Activated CD8-positive, alpha-beta memory T cell treated with anti-CD3 and anti-CD28 coated beads, Interleukin-2, amount 10 ng/mL, durations not matched to agents 7 days and 5 days (primary cell): ENCODE results near the gene ASPM. TPM values are rescaled to one million over a fixed set of nuclear protein-coding genes. Genes with fewer than 3 reads are reported as not detected.

Experiments used
- ATAC-seq: fragments of 150-1000 bp; cut with Tn5 transposase; one replicate; pipeline ENCODE4 v1.10.0; 2021; ENCODE audit warnings: moderate library complexity
- CTCF ChIA-PET: fragments of 350-600 bp; sonication (Branson Sonifier 250); formaldehyde crosslinking; loops from one replicate; lab custom pipeline; 2021; ENCODE audit warnings: antibody characterized with exemption; lab: Charles Lee
- DNase-seq: peaks from one replicate; pipeline ENCODE4 v3.0.0-alpha.2; 2020
- H3K27ac Mint-ChIP-seq: one replicate; pipeline ENCODE4 v1.8.0; 2021; ENCODE audit warnings: mild to moderate bottlenecking, mixed read lengths
- H3K27me3 Mint-ChIP-seq: one replicate; pipeline ENCODE4 v1.8.0; 2021; ENCODE audit warnings: mixed read lengths
- H3K36me3 Mint-ChIP-seq: one replicate; pipeline ENCODE4 v1.8.0; 2021; ENCODE audit warnings: mild to moderate bottlenecking, mixed read lengths
- H3K4me1 Mint-ChIP-seq: one replicate; pipeline ENCODE4 v1.8.0; 2021; ENCODE audit warnings: mixed read lengths
- H3K4me3 Mint-ChIP-seq: one replicate; pipeline ENCODE4 v1.8.0; 2021; ENCODE audit warnings: mild to moderate bottlenecking, moderate library complexity, mixed read lengths
- H3K9me3 Mint-ChIP-seq: one replicate; pipeline ENCODE4 v1.8.0; 2022; ENCODE audit warnings: low read depth, mixed read lengths
- total RNA-seq, 2 experiments: library from RNA; stranded (reverse); gene quantifications; one replicate each; pipeline ENCODE4 v1.2.3, GENCODE V29; 2021

The ASPM gene
- total RNA-seq, 2 experiments from 2014 or later: 73.8 to 91.3 TPM

DNA sequence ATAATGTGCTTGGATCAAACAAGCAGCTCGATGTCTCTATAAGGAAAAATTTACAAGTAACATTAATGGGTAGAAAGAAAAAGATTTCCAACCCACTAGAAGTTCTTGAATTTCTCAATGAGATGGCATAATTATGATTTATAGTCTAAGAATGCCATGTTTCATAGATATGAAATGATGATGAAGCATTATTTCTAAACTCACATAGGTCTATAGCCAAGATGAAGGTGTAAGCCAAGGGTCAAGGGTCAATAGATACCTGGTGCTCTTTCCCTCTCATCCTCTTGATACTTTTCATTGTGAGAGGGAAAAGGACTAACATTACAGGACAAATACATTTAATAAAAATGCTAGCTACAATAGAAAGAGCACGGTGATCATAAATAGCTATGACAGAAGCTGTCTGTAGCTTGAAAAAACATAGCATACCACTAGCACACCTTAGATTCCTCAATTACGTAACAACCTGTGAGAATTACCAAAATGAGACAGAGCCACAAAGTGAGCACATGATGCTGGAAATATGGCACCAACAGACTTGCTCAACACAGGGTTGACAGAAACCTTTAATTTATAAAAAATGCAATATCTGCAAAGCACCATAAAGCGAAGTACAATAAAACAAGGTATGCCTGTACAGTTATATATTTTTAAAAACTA, 53.1 kb downstream of the ASPM start:
- H3K4me3 Mint-ChIP-seq: no peak overlapping the region
- no peak overlapping the region for H3K27ac Mint-ChIP-seq
- CTCF ChIA-PET: no interaction called here
- peaks cover 57% of the 10 kb centered on the region for H3K36me3 Mint-ChIP-seq
- no peaks in the 10 kb centered on the region for H3K4me1 Mint-ChIP-seq
- no peaks in the 10 kb centered on the region for H3K27me3 Mint-ChIP-seq
- ATAC-seq: no peak
- H3K9me3 Mint-ChIP-seq: no peaks in the 10 kb centered on the region
- no peak for DNase-seq

DNA sequence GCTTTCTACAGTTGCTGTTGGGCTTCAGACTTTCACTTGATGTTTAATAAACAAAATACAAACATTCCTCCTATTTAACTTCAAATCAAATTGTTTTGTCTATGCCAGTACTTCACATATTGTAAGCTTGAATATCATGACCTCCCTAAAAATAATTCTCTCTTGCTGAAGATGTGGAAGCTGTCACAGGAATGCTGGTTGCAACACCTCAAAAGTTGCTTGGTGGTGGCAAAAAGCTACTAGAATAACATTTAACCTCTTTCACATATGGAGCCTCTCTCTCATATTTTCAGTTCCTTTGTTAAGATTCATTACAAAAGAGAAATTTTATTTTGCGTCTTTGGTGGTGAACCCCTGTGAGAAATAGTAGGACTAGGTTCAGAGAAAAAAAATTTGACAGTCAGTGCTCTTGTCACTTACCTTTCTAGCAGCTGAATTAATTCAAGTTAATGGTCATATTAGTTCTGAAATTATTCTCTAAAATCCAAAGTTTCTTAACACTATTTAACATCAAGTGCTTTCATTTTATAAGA, 53.9 kb downstream of the ASPM start:
- CTCF ChIA-PET: no interaction called here
- Mint-ChIP-seq H3K27me3 (no peaks in the 10 kb centered on the region), H3K4me1 (no peaks in the 10 kb centered on the region), H3K36me3 (peaks cover 60% of the 10 kb centered on the region), H3K9me3 (no peaks in the 10 kb centered on the region), H3K27ac (no peak overlapping the region), H3K4me3 (no peak overlapping the region)
- DNase-seq (no peak), ATAC-seq (no peak)

DNA sequence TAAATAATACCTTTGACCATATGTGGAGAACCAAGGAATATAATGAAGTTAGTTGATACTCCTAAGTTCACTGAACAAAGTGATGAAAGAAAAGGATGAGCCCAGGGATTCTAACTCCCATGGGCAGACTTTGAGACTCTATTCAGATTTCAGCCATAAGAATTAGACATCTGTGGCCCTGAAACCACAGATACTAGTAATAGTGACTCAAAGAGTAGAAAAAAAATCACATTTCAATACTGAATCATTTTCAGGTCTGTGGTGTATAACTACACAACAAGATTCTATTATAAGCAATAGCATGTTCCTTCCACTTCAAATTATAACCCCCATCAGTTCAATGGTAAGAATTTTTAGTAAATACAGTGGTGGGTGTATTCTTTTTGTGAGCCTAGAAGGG, 63.0 kb downstream of the ASPM start:
- no peaks in the 10 kb centered on the region for H3K4me1 Mint-ChIP-seq
- no peak for ATAC-seq
- H3K9me3 Mint-ChIP-seq: peaks cover 9% of the 10 kb centered on the region
- no peak overlapping the region for H3K4me3 Mint-ChIP-seq
- DNase-seq: no peak
- H3K27me3 Mint-ChIP-seq: peaks cover 2% of the 10 kb centered on the region
- peaks cover 61% of the 10 kb centered on the region for H3K36me3 Mint-ChIP-seq
- CTCF ChIA-PET: no interaction called here
- H3K27ac Mint-ChIP-seq: no peak overlapping the region

DNA sequence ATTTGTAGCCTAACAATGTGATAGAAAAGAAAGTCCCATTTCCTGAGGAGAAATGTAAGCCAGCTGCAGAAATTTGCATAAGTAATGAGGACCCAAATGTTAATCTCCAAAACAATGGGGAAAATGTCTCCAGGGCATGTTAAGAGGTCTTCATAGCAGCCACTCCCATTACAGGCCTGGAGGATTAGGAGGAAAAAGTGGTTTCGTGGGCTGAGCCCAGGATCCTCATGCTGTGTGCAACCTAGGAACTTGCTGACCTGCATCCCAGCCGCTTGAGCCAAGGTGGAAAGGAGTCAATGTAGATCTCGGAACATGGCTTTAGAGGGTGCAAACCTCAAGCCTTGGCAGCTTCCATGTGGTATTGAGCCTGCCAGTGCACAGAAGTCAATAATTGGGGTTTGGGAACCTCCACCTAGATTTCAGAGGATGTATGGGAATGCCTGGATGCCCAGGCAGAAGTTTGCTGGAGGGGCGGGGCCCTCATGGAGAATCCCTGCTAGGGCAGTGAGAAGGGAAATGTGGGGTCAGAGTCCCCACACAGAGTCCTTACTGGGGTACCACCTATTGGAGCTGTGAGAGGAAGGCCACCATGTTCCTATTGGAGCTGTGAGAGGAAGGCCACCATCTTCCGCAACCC, 65.2 kb downstream of the ASPM start:
- Mint-ChIP-seq H3K9me3 (peaks cover 9% of the 10 kb centered on the region), H3K36me3 (peaks cover 53% of the 10 kb centered on the region), H3K27ac (no peak overlapping the region), H3K27me3 (peaks cover 6% of the 10 kb centered on the region), H3K4me1 (no peaks in the 10 kb centered on the region), H3K4me3 (no peak overlapping the region)
- ATAC-seq: no peak
- no peak for DNase-seq
- CTCF ChIA-PET: interaction anchor here (0.8 kb wide), 1 partner anchor 10 kb away, joined by 3 read pairs; no protein-coding TSS in a partner anchor

DNA sequence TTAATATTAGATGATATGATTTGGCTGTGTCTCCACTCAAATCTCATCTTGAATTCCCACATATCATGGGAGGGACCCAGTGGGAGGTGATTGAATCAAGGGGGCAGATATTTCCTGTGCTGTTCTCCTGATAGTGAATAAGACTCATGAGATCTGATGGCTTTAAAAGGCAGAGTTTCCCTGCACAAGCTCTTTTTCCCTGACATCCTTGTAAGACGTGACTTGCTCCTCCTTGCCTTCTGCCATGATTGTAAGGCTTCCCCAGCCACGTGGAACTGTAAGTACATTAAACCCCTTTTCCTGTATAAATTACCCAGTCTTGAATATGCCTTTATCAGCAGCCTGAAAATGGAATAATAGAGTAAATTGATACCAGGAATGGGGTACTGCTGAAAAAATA, 66.1 kb downstream of the ASPM start:
- no peaks in the 10 kb centered on the region for H3K4me1 Mint-ChIP-seq
- H3K4me3 Mint-ChIP-seq: no peak overlapping the region
- no peak for ATAC-seq
- H3K36me3 Mint-ChIP-seq: peaks cover 46% of the 10 kb centered on the region
- no peak overlapping the region for H3K27ac Mint-ChIP-seq
- no peak for DNase-seq
- H3K9me3 Mint-ChIP-seq: peaks cover 9% of the 10 kb centered on the region
- peaks cover 6% of the 10 kb centered on the region for H3K27me3 Mint-ChIP-seq
- CTCF ChIA-PET: no interaction called here

DNA sequence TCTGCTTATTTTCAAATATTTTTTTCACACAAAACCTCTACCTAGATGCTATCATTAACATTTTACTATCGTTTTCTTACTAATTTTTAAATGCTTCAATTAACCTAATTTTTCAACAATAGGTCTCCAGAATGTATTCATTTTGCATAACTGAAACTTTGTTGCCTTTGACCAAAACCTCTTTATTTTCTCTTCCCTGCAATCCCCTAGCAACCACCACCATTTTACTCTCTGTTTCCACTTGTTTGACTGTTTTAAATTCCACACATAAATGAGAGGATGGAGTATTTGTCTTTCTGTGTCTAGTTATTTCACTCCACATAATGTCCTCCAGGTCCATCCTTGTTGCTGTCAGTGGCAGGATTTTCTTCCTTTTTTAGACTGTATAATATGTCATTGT, 69.9 kb downstream of the ASPM start:
- ATAC-seq: no peak
- Mint-ChIP-seq H3K4me3 (no peak overlapping the region), H3K9me3 (peaks cover 2% of the 10 kb centered on the region), H3K4me1 (no peaks in the 10 kb centered on the region), H3K27me3 (peaks cover 11% of the 10 kb centered on the region), H3K27ac (no peak overlapping the region), H3K36me3 (peaks cover 10% of the 10 kb centered on the region)
- CTCF ChIA-PET: no interaction called here
- DNase-seq: no peak

DNA sequence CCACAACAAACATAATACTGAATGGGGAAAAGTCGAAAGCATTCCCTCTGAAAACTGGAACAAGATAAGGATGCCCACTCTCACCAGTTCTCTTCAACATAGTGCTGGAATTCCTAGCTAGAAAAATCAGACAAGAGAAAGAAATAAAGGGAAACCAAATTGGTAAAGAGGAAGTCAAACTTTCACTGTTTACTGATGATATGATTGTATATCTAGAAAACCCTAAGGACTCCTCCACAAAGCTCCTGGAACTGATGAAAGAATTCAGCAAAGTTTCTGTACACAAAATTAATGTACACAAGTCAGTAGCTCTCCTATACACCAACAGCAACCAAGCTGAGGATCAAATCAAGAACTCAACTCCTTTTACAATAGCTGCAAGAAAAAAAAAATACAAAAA, 72.5 kb downstream of the ASPM start:
- CTCF ChIA-PET: no interaction called here
- Mint-ChIP-seq H3K4me1 (no peaks in the 10 kb centered on the region), H3K4me3 (no peak overlapping the region), H3K36me3 (no peaks in the 10 kb centered on the region), H3K27me3 (peaks cover 11% of the 10 kb centered on the region), H3K9me3 (peaks cover 1% of the 10 kb centered on the region), H3K27ac (no peak overlapping the region)
- ATAC-seq: no peak
- DNase-seq: no peak

DNA sequence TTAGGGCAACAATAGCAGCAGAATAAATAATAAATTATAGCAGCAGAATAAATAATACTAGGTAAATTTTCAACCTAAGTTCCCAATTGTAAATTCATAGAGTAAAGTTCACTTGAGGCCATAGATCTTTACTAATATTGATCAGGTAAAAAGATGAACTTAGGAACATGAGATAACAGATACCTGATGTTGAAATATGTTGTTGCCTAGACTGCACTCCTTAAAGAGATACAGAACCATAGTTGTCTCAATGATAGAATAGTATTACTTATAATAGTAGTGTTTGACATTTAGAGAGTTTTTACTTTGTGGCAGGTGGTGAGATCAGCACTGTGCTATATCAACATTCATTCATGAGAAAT, 79.0 kb downstream of the ASPM start:
- CTCF ChIA-PET: no interaction called here
- no peak overlapping the region for H3K4me3 Mint-ChIP-seq
- no peaks in the 10 kb centered on the region for H3K36me3 Mint-ChIP-seq
- H3K27me3 Mint-ChIP-seq: no peaks in the 10 kb centered on the region
- no peak overlapping the region for H3K27ac Mint-ChIP-seq
- H3K4me1 Mint-ChIP-seq: no peaks in the 10 kb centered on the region
- H3K9me3 Mint-ChIP-seq: peaks cover 1% of the 10 kb centered on the region
- DNase-seq: no peak
- no peak for ATAC-seq

DNA sequence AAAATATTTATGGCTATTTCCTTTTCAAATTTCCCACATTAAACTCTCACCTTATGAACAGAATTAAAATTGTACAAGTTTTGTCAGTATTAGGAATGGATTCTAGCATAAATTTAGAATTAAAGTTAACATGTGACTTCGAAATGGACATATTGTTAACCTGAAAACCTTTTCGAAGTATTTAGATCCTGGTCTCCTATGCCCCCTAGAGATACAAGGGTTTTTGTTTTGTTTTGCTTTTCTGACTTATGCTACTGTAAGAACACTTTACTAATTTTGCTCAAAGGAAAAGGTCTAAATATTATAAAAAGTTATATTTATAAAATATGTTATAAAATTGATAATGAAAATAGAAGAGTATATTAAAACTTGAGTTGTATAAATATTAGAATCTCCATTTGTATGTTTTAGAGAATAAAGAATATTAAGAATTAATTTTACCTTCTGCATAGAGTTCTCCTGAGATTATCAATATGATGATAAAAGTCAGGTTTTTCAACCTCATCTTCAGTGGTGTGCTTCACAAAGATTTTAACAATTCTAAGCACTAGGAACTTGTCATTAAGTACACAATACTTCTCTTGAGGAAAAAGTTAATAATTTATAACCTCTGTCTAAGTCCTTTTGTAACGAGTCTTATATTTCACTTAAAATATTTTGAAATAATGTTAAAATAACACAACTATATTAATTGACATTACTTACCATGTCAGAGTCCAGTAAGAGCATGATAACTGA, 79.6 kb downstream of the ASPM start, which contains the start of gene F13B:
Gene F13B, minus strand, starts transcription at position 542 of the 738 bp plus-strand sequence. Its CDS starts 37 bp downstream, at position 505.
- H3K27me3 Mint-ChIP-seq: peaks cover 2% of the 10 kb centered on the region
- ATAC-seq: no peak
- CTCF ChIA-PET: no interaction called here
- H3K27ac Mint-ChIP-seq: no peak within 1 kb of the TSS
- H3K9me3 Mint-ChIP-seq: peaks cover 1% of the 10 kb centered on the region
- no peaks in the 10 kb centered on the region for H3K4me1 Mint-ChIP-seq
- H3K4me3 Mint-ChIP-seq: no peak within 1 kb of the TSS
- no peak for DNase-seq
- H3K36me3 Mint-ChIP-seq: no peaks in the 10 kb centered on the region

DNA sequence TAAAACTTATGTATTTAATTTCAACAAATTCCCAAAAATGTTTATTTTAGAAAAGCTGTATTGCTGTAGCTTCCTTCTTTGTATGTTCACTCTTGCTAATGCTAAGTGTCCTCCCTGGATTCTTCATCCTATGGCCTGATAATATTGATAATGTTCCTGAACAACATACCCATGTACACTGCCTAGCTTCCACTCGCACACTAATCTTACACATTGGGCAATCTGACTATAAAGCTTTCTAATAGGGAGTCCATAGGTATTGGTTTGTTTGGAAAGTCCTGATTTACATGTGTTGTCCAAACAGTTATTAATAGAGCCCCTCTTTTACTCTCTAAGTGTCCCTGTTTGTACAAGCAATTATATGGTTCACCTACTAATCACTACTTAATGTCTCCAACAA, 80.2 kb downstream of the ASPM start:
- H3K4me3 Mint-ChIP-seq: no peak overlapping the region
- no peak for DNase-seq
- CTCF ChIA-PET: no interaction called here
- peaks cover 2% of the 10 kb centered on the region for H3K27me3 Mint-ChIP-seq
- no peaks in the 10 kb centered on the region for H3K36me3 Mint-ChIP-seq
- no peak overlapping the region for H3K27ac Mint-ChIP-seq
- peaks cover 1% of the 10 kb centered on the region for H3K9me3 Mint-ChIP-seq
- ATAC-seq: no peak
- no peaks in the 10 kb centered on the region for H3K4me1 Mint-ChIP-seq

DNA sequence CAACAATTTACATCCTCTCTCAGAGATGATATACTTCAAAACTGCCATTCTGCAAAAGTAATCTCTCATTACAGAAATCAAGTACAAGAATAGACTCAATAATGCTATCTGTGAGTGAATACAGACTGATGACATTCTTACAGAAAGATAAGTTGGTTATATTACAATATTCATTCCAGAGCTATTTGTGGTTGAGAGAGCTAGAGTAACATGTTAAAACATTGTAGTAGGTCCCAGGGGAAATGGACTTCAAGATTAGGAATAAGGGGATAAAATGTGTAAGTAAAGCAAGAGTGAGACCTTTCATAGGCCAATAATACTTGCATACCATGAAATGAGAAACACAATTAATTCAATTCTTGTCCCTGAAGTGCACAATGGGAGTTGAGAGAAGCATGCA, 80.9 kb downstream of the ASPM start:
- no peak for ATAC-seq
- Mint-ChIP-seq H3K36me3 (no peaks in the 10 kb centered on the region), H3K4me1 (no peaks in the 10 kb centered on the region), H3K9me3 (peaks cover 1% of the 10 kb centered on the region), H3K27ac (no peak overlapping the region), H3K4me3 (no peak overlapping the region), H3K27me3 (peaks cover 2% of the 10 kb centered on the region)
- CTCF ChIA-PET: no interaction called here
- DNase-seq: no peak

DNA sequence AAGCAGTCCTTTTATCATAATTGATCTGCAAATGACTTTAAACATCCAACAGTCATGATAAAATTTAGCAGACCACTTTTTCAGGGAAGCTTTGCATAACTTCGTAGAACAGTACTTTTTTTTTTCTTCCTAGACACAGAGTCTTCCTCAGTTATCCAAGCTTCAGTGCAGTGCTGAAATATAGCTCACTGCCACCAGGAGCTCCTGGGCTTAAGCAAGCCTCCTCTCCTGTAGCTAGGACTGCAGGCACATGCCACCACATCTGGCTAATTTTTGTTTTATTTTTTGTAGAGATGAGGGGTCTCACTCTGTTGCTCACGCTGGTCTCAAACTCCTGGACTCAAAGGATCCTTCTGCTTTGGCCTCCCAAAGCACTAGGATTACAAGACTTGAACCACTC, 83.3 kb downstream of the ASPM start:
- H3K9me3 Mint-ChIP-seq: no peaks in the 10 kb centered on the region
- H3K36me3 Mint-ChIP-seq: no peaks in the 10 kb centered on the region
- H3K4me1 Mint-ChIP-seq: no peaks in the 10 kb centered on the region
- no peak overlapping the region for H3K27ac Mint-ChIP-seq
- no peak overlapping the region for H3K4me3 Mint-ChIP-seq
- ATAC-seq (no peak), DNase-seq (no peak)
- CTCF ChIA-PET: no interaction called here
- H3K27me3 Mint-ChIP-seq: peaks cover 9% of the 10 kb centered on the region

DNA sequence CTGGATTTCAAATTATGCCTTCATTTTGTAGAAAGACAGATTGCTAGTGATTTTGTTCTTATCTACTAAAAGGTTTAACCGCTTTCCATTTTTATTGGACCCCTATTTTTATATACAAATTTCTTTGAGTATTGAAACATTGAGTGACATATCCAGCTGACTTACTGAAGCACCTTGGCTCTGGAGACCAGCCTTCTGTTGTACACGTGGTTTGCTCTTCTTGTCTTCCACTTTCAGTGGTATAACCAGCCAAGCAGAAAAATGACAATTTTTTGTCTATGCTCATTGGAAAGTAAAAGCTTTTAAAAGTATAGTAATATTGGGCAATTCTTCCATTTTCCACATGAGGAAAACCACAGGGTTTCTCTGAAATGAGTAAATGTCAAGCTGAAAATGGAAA, 83.8 kb downstream of the ASPM start:
- Mint-ChIP-seq H3K27ac (no peak overlapping the region), H3K4me3 (no peak overlapping the region), H3K27me3 (peaks cover 13% of the 10 kb centered on the region), H3K36me3 (no peaks in the 10 kb centered on the region), H3K9me3 (no peaks in the 10 kb centered on the region), H3K4me1 (no peaks in the 10 kb centered on the region)
- no peak for ATAC-seq
- DNase-seq: no peak
- CTCF ChIA-PET: no interaction called here

DNA sequence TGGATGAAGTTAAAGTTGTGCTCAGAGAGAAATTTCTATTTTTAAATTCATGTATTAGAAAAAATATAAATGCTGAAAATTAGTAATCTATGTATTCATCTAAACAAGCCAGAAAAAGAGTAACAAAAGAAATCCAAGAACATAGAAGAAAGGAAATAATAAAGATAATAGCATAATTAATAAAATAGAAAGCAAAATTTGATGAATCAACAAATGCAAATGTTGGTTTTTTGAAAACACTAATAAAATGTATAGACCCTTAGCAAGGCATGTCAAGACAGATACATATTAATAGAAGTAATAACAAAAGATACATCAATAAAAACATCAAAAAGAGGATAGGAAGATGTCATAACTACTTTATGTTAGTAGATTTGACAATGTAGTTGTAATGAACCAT, 97.4 kb downstream of the ASPM start:
- no peak overlapping the region for H3K27ac Mint-ChIP-seq
- no peaks in the 10 kb centered on the region for H3K36me3 Mint-ChIP-seq
- CTCF ChIA-PET: no interaction called here
- peaks cover 2% of the 10 kb centered on the region for H3K27me3 Mint-ChIP-seq
- no peak for ATAC-seq
- H3K4me3 Mint-ChIP-seq: no peak overlapping the region
- H3K9me3 Mint-ChIP-seq: no peaks in the 10 kb centered on the region
- no peaks in the 10 kb centered on the region for H3K4me1 Mint-ChIP-seq
- no peak for DNase-seq
